KMS-11 (cell line): ENCODE measurements around the gene SLFN12L.
A peak's percentile ranks its signal among the peaks of the same experiment; 100 is the strongest.
"Not testable (repeated sequence)": the region's sequence is repeated elsewhere in the genome, so short reads cannot be mapped to it uniquely, and the experiment has no call there.

Source experiments
- H2AFZ ChIP-seq: fragments of 200-600 bp; sonication (generic); 2 replicates; pipeline ENCODE4 v1.6.1; 2016; ENCODE audit warnings: antibody characterized with exemption, mixed run types, low read depth
- H3K27ac ChIP-seq: fragments of 200-600 bp; sonication (generic); 2 replicates; pipeline ENCODE4 v1.6.1; 2016; ENCODE audit warnings: mild to moderate bottlenecking, mixed run types
- H3K27me3 ChIP-seq: fragments of 200-600 bp; sonication (generic); 2 replicates; pipeline ENCODE4 v1.6.1; 2017; ENCODE audit warnings: mild to moderate bottlenecking, low read depth, mixed run types, moderate library complexity; ENCODE audit not compliant: insufficient read depth
- H3K36me3 ChIP-seq: fragments of 200-600 bp; sonication (generic); 2 replicates; pipeline ENCODE4 v1.6.1; 2017; ENCODE audit warnings: mild to moderate bottlenecking, mixed run types; ENCODE audit not compliant: insufficient read depth
- H3K4me1 ChIP-seq: fragments of 200-600 bp; sonication (generic); 2 replicates; pipeline ENCODE4 v1.6.1; 2016; ENCODE audit warnings: mild to moderate bottlenecking, low read depth, mixed run types; ENCODE audit not compliant: poor library complexity, severe bottlenecking
- H3K4me2 ChIP-seq: fragments of 200-600 bp; sonication (generic); 2 replicates; pipeline ENCODE4 v1.7.0; 2016; ENCODE audit warnings: mild to moderate bottlenecking, mixed run types
- H3K4me3 ChIP-seq: fragments of 200-600 bp; sonication (generic); IDR thresholded peaks from 2 replicates; pipeline ENCODE4 v1.6.1; 2017; ENCODE audit warnings: low read depth, low read length, mixed read lengths; ENCODE audit not compliant: insufficient read depth
- H3K79me2 ChIP-seq: fragments of 200-600 bp; sonication (generic); 2 replicates; pipeline ENCODE4 v1.6.1; 2016; ENCODE audit warnings: low read depth, mixed run types; ENCODE audit not compliant: insufficient read depth
- H3K9ac ChIP-seq: fragments of 200-600 bp; sonication (generic); 2 replicates; pipeline ENCODE4 v1.6.1; 2016; ENCODE audit warnings: mild to moderate bottlenecking, mixed run types
- H4K20me1 ChIP-seq: fragments of 200-600 bp; sonication (generic); 2 replicates; pipeline ENCODE4 v1.6.1; 2016; ENCODE audit warnings: mild to moderate bottlenecking, mixed run types; ENCODE audit not compliant: insufficient read depth
- TF ChIP-seq, protein P1 (sequence below): fragments of 200-600 bp; sonication (generic); conservative IDR thresholded peaks from 2 replicates; pipeline ENCODE4 v1.6.1; 2017; ENCODE audit warnings: low read depth, mild to moderate bottlenecking, antibody characterized with exemption, low read length, moderate library complexity, mixed read lengths

SLFN12L gene

DNA sequence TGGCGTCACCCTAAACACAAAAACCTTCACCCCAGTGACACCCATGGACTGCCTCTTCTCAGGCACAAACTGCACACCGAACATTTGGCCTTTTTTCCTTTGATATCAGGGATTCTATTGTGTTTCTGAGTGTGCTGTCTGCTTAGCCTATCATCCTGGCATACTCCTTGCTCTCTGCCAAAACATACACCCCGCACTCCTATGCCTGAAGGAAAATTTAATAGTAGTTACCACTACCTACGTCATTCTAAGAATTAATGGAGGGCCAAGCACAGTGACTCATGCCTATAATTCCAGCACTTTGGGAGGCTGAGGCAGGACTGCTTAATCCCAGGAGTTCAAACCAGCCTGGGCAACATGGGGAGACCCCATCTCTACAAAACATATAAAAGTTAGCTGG is 69.0 kb downstream of the SLFN12L start:
- H3K4me1 ChIP-seq: no peaks in the 10 kb centered on the region

DNA sequence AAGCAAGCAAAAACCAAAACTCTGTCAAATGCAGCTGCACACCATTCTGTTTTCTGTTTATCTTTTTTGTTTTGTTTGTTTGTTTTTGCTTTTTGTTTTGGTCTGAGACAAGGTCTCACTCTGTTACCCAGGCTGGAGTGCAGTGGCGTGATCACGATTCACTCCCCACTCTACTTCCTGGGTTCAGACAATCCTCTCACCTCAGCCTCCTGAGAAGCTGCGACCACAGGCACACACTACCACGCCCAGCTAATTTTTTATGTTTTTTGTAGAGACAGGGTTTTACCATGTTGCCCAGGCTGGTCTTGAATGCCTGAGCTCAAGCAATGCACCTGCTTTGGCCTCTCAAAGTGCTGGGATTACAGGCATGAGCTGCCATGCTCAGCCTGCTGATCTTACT is 69.7 kb downstream of the SLFN12L start:
- H3K27me3 ChIP-seq: no peaks in the 10 kb centered on the region
- TF ChIP-seq, protein P1, sequence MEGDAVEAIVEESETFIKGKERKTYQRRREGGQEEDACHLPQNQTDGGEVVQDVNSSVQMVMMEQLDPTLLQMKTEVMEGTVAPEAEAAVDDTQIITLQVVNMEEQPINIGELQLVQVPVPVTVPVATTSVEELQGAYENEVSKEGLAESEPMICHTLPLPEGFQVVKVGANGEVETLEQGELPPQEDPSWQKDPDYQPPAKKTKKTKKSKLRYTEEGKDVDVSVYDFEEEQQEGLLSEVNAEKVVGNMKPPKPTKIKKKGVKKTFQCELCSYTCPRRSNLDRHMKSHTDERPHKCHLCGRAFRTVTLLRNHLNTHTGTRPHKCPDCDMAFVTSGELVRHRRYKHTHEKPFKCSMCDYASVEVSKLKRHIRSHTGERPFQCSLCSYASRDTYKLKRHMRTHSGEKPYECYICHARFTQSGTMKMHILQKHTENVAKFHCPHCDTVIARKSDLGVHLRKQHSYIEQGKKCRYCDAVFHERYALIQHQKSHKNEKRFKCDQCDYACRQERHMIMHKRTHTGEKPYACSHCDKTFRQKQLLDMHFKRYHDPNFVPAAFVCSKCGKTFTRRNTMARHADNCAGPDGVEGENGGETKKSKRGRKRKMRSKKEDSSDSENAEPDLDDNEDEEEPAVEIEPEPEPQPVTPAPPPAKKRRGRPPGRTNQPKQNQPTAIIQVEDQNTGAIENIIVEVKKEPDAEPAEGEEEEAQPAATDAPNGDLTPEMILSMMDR: no peak
- no peak overlapping the region for H3K4me3 ChIP-seq
- H3K27ac ChIP-seq: no peak overlapping the region
- no peaks in the 10 kb centered on the region for H3K79me2 ChIP-seq
- H4K20me1 ChIP-seq: no peaks in the 10 kb centered on the region
- no peaks in the 10 kb centered on the region for H3K36me3 ChIP-seq
- H3K9ac ChIP-seq: no peak overlapping the region
- no peaks in the 10 kb centered on the region for H3K4me1 ChIP-seq
- no peak overlapping the region for H2AFZ ChIP-seq
- no peak overlapping the region for H3K4me2 ChIP-seq

More for the DNA sequence above, 69.0 kb downstream of the SLFN12L start:
- H2AFZ ChIP-seq: no peak overlapping the region
- H3K79me2 ChIP-seq: no peaks in the 10 kb centered on the region
- no peak overlapping the region for H3K27ac ChIP-seq
- H3K36me3 ChIP-seq: no peaks in the 10 kb centered on the region
- H3K9ac ChIP-seq: no peak overlapping the region
- TF ChIP-seq, protein P1: no peak
- H3K4me3 ChIP-seq: no peak overlapping the region
- no peak overlapping the region for H3K4me2 ChIP-seq
- H3K27me3 ChIP-seq: no peaks in the 10 kb centered on the region
- H4K20me1 ChIP-seq: no peaks in the 10 kb centered on the region

DNA sequence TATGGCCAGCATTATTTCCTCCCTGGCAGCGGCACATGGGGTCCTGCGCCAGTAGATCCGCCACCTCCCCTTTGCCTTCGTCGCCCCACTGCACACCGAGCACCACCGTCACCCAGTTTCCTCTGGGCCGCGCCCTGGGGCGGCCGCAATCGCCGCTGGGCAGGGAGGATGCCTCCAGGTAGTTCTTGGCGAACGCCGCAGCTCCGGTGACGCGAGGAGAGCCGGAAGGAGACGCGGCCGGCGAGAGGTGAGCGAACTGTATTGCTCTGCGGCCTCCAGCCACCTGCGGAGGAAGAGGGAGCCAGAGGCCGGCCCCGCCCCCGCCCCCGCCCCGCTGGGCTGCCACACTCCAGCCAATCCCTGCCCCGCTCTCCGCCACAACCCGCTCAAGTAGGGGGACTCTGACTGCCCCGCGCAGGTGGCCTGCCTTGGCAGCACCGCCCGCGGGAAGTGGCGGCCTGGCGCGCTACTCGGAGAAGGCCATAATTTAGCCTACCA is 77.1 kb downstream of the SLFN12L start:
- Histone ChIP-seq H3K27me3 (no peaks in the 10 kb centered on the region), H3K4me3 (no peak overlapping the region)

DNA sequence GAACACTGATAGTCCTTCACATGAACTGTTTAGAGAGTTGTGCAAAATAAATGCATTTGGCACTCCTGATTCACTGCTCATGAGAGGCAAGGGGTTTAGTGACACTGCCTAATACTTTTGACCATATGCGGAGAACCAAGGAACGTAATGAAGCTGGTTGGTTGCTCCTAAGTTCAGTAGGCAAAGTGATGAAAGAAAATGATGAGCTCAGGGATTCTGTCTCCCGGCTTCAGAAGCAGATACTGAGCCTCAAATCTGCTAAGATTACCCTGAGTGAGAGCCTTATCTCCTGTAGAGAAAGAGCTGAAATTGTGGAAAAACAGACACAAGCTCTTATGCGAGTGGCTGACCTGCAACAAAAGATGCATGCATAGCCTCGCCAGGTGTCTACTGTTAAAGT is 83.4 kb downstream of the SLFN12L start:
- H2AFZ ChIP-seq, H4K20me1 ChIP-seq, H3K36me3 ChIP-seq, H3K79me2 ChIP-seq, H3K27me3 ChIP-seq, H3K9ac ChIP-seq, H3K4me1 ChIP-seq, H3K4me3 ChIP-seq, H3K4me2 ChIP-seq, H3K27ac ChIP-seq: not testable (repeated sequence)

More for the DNA sequence above, 77.1 kb downstream of the SLFN12L start:
- H3K4me1 ChIP-seq: peaks cover 7% of the 10 kb centered on the region
- TF ChIP-seq, protein P1: no peak
- H3K27ac ChIP-seq: no peak overlapping the region
- peak overlapping the region; percentile 4; the same call in 1 of the 2 replicates for H3K9ac ChIP-seq
- no peaks in the 10 kb centered on the region for H4K20me1 ChIP-seq
- peak overlapping the region; percentile 50; the same call in 1 of the 2 replicates for H2AFZ ChIP-seq
- no peaks in the 10 kb centered on the region for H3K79me2 ChIP-seq
- H3K4me2 ChIP-seq: peak overlapping the region; percentile 24; the same call in 1 of the 2 replicates
- no peaks in the 10 kb centered on the region for H3K36me3 ChIP-seq

DNA sequence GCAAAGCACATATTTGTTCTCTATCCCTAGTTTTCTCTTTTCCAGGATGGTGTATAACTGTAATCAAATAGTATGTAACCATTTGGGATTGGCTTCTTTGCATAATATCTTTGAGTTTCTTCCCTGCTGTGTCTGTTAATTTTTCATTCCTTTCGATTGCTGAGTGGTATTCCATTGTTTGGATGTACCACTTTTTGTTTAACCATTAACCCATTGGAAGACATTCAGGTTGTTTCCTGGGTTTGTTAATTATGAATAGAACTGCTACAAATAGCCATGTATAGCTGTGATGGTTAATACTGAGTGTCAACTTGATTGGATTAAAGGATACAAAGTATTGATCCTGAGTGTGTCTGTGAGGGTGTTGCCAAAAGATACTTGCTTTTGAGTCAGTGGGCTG is 84.3 kb downstream of the SLFN12L start:
- H3K27ac ChIP-seq: no peak overlapping the region
- no peaks in the 10 kb centered on the region for H4K20me1 ChIP-seq
- no peak overlapping the region for H3K9ac ChIP-seq
- H3K4me1 ChIP-seq: no peaks in the 10 kb centered on the region
- H3K79me2 ChIP-seq: no peaks in the 10 kb centered on the region
- no peaks in the 10 kb centered on the region for H3K36me3 ChIP-seq
- TF ChIP-seq, protein P1: no peak
- no peaks in the 10 kb centered on the region for H3K27me3 ChIP-seq
- no peak overlapping the region for H2AFZ ChIP-seq
- H3K4me3 ChIP-seq: no peak overlapping the region
- H3K4me2 ChIP-seq: no peak overlapping the region
